GM18502 (cell line): ENCODE measurements around the gene HOXA4.

Experiments
- ATAC-seq: cut with Tn5 transposase; IDR thresholded peaks from one replicate; pipeline ENCODE4 v1.9.1; 2021; ENCODE audit warnings: mild to moderate bottlenecking; ENCODE audit not compliant: unreplicated experiment, poor library complexity

HOXA4 gene

DNA sequence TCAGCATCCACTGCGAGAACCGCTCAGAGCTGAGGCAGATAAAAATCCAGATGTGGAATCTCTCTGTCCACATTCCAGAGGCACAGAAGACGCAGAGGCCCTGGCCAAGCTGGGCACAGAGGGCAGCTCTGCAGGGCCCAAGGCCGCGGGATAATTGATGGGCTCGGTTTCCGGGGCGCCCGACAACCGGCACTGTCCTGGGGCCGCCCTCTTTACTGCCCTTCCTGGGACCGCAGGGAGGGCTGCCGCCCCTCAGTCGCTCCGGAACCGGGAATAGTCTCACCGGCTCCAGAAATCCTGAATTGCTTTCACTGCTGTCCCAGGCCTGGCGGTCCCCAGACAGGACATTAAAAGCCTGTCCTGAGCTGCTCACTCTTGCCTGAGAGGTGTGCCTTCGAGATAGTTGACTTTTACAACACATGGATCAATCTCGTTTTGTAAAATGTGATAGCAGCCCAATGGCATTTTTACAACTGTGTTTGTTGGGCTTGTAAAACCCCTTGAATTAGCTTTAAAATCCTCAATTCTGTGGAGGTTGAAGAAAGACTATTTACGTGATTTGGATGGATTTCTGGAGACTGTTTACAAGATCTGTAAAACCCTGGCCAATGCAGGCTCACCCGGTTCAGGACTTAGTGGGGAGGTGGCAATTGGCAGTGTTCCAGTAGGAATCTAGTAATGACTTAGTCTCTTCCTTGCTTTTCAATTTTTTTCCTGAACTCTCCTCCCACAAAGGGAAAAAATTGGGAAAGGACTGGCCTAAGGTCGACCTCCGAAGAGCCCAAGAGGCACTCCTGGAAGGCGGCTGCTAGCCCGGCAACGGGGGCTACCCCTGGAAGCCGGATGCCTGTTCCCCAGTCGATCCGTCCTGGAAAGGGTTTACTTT, 18.4 kb upstream of the HOXA4 start:
- no peak for ATAC-seq

DNA sequence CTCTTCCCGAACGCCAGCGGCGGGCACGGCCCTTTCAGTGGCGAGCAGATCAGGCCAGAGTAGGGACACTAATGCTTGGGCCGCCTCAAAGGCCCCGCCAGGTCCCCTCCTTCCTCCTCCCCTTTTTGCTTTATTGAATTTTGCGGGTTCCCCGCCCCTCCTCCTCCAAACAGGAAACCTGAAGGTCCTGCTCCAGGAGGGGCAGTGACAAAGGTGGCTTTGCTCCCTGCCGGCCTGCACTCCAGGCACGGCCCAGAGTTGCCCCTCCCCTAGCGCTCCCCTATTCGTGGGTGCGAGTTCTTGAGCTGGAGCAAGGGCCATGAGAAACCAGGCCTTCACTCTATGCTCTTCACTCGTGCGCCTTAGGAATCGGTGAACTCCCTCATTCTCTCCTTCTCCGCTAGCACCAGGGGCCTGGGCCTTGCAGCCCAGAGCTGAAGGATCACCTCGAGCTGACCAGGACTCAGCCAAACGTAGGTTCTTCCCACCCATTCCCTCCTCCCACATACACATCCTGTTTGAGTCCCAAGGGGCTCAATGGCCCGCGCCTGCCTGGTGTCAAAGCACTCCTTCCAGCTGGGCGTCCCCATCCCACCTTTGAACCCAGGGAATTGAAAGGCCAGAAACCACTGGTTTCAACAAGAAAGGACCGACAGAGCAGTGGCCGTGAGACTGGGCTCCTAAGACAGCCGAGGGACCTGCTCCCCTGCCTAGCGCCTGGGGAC, 17.6 kb upstream of the HOXA4 start:
- ATAC-seq = no peak

DNA sequence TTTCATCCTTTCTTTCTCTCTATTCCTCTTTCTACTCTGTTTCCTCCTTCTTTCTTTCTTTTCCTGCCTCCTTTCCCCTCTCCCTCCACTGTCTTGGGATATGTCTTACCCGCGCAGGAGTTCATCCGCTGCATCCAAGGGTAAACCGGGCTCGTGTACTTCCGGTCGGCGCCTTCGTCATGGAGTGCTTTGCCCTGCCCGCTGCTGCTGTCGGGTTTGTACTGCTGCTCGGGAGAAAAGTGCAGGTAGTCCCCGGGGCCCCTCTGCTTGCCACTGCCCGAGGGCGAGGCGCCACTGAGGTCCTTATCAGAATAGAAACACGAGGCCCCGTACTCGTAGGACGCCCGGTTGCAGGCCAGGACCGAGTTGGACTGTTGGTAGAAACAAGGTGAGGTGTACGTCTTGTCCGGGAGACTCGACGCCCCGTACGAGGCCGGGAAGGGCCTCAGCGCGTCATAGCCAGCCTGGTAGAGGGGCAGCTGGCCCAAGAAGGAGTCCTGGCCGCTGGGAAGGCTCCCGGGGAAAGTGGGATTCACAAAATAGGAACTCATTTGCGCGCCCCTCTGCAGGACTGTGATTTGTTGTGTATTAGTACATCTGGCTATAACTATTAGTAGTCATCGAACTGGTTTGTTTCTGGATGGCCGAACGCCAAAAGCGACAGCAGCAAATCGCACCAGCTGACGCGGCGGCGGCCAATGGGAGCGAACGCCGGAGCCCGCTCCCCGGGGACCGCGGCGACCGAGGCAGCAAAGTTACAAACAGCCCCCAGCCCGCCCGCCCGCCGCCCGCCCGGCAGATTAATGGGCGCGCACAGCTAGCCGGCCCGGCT, 16.9 kb upstream of the HOXA4 start, which contains the start of gene HOXA6:
HOXA6 (minus strand) TSS at position 576 of the 832 bp plus-strand sequence; CDS start at position 551, 25 bp downstream.
- ATAC-seq = no peak

DNA sequence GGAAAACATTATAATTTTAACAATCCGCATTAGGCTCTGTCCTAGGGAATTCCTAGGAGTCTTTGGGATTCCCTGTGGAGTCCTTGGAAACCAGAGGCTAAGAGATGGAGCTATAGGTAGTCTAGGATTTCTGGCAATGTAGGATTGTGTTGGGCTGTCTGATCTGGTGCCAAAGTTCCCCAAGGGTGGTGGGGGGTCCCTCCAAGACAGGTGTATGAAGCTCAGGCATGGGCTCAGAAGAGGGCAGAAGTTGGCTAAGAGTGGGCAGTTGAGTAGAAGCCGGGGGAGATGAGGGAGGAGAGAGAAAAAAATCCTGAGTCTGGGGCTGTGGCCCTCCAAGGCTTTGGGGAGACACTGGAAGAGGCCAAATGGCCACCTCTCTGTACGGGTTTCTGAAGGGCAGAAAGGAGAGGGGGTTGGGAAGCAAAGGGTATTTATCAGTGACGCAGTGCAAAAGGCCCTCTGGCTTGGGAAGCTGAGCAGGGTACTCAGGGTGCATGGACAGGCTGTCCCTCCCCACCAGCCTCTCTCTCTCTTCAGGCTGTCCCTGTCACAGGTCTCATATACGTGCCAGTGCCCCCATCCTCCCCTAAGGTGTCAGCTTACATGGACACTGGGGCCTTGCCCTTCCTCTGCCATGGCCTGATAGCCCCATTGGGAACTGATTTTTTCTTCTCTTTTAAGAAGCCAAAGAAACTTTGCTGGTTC, 16.1 kb upstream of the HOXA4 start:
- ATAC-seq = no peak

DNA sequence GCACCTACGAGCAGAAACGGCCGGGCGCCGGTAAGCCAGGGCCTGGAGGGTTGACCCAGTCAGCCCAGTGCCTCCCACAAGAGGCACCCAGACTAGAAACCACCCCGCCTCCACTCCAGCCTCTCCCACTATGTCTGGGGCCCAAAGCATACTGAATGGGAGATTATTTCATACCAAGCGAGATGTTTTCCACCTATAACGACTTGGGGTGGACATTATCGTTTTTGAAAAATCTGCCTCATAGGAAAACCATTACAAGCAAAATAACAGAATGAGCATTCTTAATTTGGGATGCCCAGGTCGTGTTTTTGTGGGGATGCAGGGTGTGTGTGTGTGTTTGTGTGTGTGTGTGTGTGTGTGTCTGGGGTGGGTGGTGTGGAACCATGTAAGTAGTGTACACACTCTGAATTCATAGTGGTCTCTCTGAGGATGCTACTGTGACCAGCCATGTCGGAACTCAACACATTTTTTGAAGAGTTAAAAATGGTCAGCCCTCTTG, 15.4 kb upstream of the HOXA4 start:
- ATAC-seq = no peak

DNA sequence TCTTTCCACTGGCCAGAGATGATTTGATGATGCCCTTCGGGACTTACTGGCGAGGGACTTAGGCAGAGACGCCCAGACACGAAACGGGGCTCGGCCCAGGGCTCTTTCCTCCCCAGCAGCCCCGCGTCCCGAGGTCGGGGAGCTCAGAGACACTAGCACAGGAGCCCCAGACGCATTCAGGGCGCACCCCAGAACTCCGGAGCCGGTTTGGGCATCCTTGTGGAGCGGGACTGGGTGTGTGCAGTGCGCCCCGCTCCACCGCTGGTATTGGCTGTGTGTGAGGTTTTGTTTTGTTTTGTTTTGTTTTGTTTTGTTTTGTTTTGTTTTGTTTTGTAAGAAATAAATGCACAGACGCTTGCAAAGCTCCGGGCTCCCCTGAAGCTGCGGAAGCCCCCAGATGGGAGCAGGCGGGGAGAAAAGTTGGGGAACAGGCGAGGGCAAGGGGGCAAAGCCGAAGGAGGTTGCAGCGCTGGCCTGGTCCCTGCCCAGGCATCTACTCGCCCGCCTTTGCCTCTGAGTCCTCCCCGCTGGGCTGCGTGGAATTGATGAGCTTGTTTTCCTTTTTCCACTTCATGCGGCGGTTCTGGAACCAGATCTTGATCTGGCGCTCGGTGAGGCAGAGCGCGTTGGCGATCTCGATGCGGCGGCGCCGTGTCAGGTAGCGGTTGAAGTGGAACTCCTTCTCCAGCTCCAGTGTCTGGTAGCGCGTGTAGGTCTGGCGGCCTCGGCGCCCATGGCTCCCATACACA, 14.8 kb upstream of the HOXA4 start:
- ATAC-seq = no peak

DNA sequence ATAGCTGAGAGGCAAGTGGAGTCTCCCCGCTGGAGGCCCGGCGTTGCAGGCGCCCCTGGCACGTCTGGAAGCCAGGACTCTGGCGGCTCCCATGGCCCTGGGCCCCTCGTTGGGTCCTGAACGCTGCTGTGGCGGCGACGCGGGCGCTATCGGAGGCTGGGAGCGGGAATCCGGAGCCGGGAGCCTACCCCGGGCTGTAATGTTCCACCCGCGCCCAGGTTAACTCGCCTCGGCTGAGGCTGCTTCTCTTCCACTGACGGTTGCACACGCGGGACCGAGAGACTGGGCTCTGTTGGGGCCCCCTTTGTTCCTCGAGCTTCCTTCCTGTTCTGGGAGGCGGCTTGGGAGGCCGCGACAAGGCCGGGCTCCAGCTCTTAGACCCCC, 14.2 kb upstream of the HOXA4 start:
- ATAC-seq = no peak

DNA sequence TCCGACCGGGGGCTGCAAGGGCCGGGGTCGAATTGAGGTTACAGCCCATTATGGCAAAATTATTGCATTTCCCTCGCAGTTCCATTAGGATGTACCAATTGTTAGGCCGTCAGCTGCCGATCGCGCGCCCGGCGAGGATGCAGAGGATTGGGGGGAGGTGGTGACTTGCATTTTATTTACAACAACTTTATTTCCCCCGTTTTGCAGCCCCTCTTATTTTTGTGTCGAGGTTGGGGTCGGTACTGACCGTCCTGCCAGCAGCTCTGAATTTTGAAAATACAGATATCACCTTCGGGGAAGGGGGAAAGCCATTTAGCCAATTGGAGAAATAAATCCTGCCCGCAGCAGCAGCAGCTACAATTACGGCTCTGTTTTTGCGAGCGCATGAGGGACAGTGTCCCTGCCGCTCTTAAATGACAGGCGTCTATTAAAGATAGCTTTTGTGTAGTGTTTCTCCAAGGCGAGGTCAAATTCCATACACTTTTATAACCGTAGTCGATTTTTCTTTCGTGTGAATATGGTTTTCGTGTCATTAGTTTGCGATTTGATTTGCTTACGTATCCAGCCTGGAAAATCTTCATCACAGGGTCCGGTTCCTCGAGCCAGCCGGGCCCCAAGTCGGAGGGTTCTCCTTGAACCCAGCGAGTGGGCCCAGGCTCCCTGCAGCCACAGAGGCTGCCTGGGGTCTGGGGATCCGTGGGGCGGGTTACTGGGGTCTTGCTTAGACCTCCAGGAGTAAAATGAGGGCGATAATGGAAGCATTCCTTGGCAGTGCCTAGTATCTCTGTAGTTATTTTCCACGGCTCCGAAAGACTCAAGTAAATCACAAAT, 13.6 kb upstream of the HOXA4 start:
- no peak for ATAC-seq

DNA sequence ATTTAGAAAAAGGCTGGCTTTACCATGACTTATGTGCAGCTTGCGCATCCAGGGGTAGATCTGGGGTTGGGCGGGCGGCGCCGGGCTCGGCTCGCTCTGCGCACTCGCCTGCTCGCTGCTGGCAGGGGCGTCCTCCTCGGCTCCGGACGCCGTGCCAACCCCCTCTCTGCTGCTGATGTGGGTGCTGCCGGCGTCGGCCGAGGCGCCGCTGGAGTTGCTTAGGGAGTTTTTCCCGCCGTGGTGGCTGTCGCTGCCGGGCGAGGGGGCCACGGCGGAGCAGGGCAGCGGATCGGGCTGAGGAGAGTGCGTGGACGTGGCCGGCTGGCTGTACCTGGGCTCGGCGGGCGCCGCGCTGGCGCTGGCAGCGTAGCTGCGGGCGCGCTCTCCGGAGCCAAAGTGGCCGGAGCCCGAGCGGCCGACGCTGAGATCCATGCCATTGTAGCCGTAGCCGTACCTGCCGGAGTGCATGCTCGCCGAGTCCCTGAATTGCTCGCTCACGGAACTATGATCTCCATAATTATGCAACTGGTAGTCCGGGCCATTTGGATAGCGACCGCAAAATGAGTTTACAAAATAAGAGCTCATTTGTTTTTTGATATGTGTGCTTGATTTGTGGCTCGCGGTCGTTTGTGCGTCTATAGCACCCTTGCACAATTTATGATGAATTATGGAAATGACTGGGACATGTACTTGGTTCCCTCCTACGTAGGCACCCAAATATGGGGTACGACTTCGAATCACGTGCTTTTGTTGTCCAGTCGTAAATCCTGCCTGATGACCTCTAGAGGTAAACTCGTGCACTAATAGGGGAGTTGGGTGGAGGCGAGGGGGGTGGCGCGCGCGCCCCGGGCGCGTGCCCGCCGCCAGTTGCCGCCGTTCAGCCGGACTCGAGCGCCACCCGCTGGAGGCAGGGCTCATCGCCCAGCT, 12.7 kb upstream of the HOXA4 start, which contains the start of gene HOXA5:
HOXA5 (minus strand) TSS at position 659 of the 927 bp plus-strand sequence; CDS start at position 585, 74 bp downstream.
- no peak for ATAC-seq

DNA sequence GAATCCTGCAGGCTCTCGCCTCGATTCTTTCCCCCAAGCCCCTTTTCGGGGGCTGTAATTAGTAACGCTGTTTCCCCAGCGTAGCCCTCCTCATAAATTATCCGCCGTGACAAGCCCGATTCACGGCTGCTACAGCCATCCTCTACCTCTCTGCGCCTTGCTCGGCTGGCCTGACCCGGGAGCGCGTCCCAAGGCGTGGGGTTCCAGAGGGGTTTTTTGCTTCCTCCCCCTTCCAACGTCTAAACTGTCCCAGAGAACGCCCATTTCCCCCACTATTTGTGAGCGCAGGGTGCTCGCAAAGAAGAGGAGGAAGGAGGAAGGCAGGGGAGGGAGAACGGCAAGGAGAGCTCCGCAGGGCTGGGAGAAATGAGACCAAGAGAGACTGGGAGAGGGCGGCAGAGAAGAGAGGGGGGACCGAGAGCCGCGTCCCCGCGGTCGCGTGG, 12.0 kb upstream of the HOXA4 start:
- ATAC-seq = no peak

DNA sequence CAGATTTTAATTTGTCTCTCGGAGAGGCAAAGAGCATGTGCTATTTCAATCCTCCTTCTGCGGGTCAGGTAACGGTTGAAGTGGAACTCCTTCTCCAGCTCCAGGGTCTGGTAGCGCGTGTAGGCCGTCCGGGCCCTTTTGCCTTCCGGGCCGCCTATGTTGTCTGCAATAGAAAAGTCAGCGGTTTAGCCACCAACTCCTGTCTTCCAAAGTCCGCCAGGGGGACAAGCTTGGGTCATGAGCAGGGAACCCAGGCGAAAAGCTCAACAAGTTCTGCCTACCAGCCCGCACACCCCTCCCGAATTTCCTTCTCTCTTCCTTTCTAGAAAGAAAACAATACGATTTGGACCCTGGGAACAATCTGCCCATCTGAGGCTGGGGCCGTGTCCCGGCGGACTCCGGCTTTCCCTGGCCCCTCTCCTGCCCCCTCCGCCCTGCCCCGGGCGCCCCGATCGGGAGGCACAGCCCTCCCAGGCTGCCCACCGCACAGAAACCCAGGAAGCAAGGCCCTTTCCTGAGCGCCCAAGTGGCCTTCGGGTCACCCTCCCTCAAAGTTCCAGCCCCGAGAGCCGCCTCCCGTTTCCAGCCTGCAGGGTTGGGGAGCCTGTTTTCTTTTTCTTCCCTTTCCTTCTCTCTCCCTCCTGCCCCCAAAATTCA, 11.5 kb upstream of the HOXA4 start:
- ATAC-seq = no peak

DNA sequence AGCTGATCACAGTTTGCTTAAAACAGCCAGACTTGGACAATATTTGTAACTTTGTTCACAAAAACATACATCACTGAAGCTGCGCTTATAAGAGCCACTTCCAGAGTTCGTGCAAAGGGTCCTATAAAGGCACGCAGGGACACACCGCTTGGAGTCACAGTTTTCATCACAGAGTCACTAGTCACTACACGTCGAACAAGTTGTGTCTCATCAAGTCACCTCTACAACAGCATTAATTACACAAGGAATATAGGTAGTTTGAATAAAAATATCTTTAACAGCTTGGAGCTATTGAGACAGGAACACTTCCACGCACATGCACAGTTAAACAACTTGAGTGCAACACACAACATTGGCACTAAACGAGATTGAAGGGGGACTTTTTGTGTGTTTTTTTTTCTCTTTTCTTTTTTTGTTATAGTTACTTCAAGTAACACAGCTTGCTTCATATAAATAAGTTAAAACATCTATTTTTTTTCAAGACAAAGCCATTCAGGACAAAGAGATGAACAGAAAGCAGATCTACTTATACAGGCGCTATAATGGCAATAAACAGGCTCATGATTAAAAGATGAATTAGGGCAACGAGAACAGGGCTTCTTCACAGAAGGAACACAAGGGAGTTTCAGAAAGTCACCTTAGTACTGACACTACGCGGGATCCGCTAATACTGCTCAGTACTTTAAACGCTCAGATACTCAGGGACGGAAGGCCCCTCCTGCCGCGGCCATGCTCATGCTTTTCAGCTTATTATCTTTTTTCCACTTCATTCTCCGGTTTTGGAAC, 10.8 kb upstream of the HOXA4 start:
- ATAC-seq = no peak

DNA sequence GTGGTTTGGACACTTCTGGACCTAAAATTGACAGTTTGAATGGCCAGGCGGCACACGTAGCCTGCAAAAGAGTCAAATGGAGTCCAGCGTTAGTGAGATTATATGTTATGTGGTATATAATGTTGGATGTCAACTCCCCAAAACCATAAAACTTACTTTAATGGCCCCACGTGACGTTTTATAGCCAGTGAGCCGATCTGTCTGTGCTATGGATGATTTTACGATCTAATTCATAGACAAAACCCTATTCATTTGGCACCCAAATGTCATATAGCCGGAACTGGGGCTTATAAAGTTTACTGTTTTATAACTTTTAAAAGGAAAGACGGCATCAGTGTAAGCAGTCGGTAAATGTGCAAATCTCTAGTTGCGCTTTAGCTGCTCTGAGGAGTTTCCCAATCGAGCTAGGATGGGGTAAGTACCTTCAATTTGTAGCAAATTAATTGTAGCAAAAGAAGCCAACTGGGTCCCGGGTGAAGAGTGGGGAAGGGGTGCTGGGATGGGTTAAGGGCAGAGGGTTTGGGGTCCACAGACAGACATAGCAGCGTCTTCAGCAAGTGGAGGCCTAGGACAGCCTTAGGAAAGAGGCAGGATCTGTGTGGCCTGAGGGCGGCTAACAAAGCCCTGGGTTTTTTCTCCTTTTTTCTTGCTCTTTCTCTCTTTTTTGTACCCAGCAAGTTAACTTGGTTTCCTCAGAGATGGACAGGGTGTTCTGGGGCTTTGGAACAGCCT, 9.7 kb upstream of the HOXA4 start:
- no peak for ATAC-seq

DNA sequence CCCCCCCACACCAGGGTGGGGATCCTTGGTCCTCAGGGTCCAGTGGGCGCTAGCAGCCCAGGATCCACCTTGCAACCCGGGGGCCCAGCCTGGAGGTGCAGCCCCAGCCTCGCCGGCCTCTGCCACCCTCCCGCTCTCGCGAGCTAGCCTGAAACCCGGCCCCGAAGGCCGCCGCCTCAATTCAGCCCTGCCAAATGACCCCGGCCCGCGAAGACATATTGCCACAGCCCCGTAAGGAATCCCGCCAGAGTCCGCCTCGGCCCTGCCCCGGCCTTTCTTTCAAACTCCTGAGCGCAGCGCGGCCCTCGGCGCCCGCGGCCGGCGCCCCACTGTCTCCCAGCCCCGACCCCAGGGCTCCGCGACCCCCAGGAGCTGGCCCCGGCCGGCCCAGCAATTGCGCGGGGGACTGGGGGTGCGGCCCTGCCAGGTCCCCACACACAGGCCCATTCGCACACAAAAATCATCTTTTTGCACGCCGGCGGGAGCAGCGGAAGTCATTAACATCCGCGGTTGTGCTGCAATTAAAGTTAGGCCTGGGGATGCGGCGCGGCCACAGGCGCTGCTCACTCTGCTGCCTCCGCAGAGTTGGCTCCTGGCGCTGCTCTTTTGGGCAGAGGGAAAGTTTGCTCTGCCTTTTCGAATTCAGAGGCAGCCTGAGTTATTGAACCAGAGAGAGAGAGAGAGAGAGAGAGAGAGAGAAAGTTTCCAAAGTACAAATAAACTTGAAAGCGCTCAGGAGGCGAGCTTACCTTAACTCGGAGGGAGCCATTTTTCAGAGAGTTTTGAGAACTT, 9.0 kb upstream of the HOXA4 start:
- ATAC-seq = no peak

DNA sequence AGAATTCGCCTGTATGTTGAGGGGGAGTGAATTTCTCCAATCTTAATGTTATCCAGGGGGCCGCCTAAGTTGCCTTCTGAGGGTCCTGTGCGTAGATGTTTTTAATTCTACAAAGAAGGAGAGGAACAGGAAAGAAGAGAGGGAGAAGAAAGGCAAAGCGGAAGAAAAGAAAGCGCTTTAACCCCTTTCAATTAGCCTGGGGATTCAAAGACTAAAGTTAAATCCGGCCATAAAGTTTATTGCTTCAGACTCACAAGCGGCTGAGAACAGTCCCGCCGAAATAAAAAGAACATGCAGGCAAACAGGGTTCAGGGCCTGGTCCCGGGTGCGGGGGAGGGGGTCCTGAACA, 8.4 kb upstream of the HOXA4 start:
- ATAC-seq = no peak
